Dedifferentiated amniotic fluid mesenchymal stem cell (primary cell): Measurements from ENCODE around the gene TRMT11.
"Not testable (repeated sequence)": the region's sequence is repeated elsewhere in the genome, so short reads cannot be mapped to it uniquely, and the experiment has no call there.

Experiments
- DNase-seq: peaks from one replicate; pipeline ENCODE4 v3.0.0-alpha.2; 2016; ENCODE audit errors: extremely low spot score

TRMT11 gene

DNA sequence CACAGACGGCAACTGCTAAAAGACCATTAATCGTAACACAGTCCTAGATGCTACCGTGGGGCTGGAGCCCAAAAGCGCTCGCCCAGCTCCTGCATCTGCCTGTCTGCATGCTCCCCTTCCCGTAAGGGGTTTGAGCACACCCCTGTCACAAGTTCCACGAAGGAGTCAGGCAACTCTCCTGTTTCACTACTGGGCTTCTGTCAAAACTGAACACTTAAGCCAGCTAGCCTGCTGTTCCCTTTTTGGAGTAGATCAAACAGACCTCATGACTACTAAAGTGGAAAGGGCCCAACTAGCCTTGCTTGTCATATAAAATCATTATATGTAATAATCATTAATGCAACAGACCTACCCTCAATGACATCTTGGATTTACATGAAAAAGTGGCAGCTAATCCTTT, 61.3 kb downstream of the TRMT11 start:
- no peak for DNase-seq

DNA sequence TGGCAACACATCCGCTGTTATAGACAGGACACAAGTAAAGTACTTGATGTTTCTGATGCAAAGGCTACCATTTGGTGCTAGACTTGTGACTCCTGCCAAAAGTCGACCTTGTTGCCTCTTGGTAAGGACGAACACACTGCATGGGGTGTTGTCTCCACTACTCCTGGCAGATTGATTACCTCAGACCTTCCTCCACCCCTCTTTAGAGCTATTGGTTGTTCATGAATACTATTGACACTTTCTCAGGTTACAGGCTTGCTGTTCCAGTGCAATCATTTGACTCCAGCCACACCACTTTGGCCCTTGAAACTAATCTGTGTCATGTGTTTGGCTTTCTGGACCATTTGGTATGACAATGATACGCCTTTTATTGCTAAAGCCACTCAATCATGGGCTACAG, 62.3 kb downstream of the TRMT11 start:
- no peak for DNase-seq

DNA sequence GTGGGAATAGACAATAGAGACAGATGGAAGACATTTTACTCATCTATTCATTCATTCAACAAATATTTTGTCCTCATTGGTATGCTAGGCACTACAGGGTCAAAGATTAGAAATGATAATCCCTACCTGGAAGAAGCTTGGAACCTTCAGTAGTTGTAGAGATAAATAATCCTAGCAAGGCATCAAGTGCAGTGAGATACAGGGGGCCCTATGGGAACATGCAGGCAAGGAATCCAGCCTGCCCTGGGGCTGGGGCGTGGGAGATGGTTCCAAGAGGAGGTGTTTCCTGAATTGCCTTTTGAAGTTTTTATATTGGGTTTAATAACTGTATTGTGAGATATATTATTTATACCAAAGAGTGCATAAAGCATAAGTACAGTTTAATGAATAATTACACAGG, 64.5 kb downstream of the TRMT11 start:
- no peak for DNase-seq

DNA sequence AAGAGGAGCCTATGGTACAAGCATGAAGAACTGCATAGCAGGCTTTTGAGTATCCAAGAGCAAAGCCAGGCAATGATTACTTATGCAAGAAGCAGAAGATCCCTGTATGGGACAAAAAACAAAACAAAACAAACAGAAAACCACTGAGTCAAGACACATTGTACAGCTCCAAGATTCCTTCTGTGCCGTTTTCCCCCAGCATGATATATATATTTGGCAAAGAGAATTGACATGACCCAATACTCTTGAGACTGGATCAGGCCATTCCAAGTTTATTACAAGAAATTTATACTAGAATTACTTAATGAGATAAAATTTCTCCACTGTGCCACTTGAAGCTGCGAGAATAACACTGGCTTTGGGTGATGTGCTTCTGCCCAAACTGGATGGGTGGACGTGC, 65.5 kb downstream of the TRMT11 start:
- DNase-seq, result no peak

DNA sequence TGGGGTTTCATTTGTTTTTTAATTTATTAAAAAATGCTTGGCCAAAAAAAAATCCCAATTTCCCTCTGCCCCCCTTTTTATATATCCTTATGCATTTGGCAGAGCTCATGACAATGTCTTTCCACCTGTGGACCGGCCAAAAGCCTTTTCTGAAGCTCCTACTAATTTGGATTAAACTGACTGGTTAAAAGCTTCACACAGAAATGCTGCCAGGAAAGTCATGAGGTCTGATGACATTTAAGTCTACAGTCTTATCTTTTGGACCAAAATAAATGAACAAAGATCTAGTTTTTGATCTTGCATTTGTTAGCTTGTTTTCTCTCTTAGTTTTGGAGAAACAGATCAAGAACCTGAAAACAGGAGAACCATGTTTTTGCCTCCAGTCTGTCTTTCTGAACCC, 66.1 kb downstream of the TRMT11 start:
- no peak for DNase-seq

DNA sequence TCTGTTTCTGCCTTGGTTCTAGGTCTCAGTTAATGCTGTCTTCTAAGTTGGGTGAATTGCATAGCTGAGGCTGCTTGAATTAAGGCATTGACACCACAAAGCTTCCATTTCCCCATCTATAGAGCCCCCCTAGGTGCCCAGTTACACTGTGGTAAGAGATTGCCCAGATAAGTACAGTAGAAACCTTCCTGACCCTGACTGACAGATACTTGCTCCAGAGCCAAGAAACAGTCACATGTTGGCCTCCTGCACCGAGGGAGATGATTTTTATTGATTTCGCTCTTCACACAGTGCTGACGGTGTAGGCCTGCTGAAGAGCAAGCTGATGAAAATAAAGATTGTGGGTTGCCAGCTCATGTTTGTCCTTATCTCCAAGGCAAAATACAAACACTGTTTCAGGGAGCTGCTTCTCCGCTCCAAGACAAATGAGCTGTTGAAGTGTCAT, 67.9 kb downstream of the TRMT11 start:
- no peak for DNase-seq

DNA sequence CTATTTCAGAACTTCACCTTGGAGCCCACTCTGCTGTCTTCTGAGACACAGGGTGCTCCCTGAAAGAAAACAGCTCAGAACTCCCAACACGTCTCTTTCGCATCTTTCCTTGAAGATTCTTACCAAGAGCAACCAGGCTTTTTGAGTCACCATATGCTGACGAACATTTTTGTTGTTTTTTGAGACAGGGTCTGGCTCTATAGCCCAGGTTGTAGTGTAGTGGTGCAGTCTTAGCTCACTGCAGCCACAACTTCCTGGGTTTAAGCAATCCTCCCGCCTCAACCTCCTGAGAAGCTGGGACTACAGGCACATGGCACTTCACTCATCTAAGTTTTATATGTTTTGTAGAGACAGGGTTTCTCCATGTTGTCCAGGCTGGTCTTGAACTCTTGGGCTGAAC, 68.5 kb downstream of the TRMT11 start:
- DNase-seq, result no peak

DNA sequence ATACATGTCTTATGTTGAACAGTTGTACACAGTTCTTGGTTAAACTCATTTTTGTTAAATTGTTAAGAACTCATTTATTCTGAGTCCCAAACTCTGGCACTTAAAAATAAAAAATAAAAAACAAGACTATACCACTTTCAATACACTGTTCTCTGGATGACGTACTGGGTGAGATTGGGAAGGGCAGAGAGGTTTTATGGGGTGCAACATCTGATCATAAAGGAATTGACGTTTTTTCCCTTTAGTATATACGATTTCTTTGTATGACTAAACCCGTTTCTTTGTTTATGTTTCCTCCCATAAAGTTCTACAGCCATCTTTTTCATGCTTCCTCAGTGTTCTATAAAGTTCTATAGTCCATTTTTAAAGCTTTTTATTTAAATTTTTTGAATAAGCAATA, 69.1 kb downstream of the TRMT11 start:
- no peak for DNase-seq

DNA sequence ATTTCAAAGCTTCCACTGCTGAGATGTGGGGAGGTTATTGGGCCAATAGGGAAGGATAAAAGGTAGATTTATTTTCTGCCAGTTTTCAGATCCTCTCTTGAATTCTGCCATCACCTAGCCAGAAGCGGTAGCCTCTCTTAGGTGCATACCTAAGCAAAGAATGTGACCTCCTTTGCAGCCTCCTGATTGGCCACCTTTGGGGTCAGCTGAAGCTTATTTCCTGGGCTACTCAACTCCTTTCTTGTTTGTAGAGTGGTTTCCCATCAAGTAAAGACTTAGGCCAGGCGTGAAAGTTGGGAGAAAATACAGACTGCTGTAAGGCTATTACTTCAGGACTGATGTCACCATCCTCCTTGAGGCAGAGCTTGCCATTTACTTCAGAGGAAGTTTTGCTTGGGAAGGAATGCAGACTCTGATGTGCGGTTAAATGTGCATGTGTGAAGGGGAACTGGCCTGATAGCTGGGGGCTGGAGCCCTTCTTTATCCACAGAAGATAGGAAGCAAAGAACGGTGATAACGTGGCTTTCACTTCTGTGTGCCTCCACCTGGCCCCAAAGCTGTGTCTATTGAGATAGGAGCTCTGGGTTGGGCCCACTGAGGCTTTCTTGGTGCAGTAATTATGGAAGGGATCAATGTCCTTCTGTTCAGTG, 70.1 kb downstream of the TRMT11 start:
- DNase-seq, result no peak

DNA sequence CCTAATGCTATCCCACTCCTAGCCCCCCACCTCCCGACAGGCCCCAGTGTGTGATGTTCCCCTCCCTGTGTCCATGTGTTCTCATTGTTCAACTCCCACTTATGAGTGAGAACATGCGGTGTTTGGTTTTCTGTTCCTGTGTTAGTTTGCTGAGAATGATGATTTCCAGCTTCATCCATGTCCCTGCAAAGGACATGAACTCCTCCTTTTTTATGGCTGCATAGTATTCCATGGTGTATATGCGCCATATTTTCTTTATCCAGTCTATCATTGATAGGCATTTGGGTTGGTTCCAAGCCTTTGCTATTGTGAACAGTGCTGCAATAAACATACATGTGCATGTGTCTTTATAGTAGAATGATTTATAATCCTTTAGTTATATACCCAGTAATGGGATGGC, 71.7 kb downstream of the TRMT11 start:
- DNase-seq, result not testable (repeated sequence)

DNA sequence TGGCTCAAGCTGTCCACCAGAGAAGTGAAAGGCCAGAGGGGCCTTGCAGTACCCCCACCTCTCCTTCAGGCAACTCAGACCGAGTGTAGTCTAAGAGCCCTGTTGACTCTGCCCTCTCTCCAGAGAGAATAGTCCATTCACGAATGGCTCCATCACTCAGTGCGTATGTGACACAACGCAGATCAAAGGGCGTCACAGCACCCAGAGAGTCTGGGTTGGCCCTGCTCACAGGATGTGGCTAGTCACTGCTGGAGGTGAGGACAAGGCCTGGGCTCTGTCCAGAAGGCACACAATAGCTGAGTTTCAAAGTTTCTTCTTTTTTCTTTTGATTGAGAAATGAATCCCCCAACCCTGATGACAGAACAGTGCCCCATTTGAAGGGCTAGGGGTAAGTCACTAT, 74.1 kb downstream of the TRMT11 start:
- no peak for DNase-seq

DNA sequence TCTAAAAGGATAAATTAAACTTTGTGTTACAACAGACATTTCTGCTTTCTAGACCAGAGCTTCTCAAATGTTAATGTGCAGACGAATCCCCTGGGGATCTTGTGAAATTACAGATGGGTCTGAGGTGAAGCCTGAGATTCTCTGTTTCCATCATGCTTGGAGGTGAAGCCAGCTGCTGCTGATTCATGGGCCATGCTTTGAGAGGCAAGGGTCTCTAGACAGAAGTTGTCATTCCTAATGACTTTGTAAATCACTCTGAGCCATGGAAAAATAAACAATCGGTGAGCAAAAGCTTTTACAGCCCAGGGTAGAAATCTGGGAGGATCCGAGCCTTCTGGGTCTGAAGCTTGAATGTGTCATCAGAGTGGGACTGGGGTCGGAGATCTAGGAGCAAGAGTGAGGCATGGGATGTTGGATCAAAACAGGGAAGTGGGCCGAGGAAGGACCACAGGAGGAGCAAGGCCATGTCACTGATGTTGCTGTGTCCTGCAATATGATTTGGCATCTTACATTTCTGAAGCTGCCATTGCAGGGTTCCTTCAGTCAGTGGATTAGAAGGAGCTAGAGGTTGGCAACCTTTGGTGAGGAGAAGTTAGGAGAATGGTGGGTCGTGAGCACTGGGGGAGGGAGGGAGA, 77.3 kb downstream of the TRMT11 start:
- DNase-seq, result no peak

DNA sequence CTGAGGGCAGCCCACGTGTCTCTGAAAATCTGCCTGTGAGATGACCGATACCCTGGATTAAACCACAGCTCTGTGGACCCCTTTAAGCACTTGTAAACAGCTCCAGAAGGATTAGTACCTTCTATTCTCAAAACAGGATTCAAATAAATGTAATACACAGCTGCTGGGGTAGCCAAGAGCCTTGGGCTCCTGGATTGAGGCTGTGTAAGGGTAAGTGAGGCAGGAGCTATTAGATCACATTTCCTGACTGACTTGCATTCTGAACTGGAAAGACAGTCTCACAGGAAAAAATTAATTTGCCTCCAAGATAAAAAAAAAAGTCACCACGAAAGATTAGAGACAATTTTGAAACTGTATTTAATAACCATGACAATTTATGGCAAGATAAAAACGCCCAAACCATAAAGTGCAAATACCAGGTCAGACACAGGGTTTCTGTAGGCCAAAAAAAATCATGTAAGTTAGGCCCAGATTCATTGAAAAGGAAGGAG, 78.0 kb downstream of the TRMT11 start:
- no peak for DNase-seq

DNA sequence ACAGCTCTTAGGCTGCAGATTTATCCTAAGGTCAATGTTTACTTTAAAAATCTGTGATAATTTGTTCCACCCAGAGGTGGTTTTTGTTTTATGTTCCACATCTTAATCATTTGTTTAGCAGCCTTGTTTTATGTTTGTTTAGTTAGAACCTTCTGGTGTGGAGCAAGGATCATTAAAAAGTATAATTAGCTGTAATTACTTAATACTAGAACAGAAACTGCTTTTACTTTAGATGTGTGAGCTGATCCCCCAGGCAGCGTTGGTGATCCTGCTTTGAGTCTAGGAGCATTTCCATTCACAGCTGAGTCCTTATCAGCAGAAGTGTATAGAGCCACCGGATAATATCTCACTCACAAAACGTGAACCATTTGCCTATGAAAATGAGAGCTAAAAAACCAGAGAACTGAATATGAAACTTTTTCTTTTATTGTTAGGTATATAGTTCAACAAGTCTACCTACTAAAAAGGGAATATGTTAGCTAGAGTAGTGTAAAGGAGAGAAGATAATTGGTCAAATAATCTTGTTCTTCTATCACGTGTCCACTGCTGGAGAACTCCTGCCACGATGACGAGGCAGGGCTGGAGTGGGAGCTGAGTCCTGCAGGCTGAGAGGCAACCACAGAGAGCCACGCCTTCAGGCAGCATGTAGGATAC, 78.5 kb downstream of the TRMT11 start:
- DNase-seq, result no peak

DNA sequence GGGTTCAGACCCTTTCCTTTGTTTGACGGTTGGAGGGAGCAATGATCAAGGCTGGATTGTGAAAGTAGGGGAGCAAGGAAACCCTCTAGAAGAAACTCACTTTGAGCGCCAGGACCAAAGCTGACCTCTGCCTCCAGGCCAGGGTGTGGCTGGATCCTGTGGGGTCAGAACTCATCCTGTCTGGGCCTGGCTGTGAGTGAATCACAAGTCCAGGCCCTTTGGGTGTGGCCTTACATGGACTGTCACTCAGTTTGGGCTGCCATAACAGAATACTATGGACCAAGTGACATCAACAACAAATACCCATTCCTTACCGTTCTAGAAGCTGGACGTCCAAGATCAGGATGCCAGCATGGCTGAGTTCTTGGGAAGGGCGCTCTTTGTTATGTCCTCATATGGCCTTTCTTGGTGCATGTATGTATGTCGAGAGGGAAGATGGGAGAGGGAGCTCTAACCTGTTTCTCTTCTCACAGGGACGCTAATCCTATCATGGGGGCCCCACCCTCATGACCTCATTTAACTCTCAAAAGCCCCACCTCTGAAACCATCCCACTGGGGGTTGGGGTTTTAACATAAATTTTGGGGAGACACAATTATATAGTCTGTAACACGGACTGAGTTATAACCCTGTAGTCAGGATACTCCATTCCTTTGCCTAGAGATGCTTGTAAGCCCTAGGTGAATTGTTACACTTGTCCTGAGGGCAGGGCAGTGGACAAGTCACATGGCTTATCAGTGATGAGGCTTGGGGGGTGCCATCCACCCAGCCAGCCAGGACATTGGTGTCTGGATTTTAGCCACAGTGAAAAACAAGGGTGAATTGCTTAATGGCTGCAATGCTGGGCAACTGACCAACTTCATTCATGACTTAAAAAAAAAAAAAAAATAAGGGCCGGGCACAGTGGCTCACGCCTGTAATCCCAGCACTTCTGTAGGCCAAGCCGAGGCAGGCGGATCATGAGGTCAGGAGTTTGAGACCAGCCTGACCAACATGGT, 80.0 kb downstream of the TRMT11 start:
- no peak for DNase-seq

DNA sequence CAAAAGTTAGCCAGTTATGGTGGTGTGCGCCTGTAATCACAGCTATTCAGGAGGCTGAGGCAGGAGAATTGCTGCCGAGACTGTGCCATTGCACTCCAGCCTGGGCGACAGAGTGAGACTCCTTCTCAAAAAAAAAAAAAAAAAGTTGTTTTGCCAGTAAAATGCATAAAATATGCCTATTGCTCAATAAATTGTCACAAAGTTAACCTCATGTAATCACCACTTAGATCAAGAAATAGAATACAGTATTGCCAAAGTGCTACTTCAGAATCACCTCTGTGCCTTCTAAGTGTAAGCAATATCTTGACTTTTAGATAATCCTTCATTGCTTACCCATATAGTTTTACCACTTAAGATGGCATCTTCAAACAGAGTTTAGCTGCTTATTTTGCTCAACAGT, 80.7 kb downstream of the TRMT11 start:
- DNase-seq, result no peak

DNA sequence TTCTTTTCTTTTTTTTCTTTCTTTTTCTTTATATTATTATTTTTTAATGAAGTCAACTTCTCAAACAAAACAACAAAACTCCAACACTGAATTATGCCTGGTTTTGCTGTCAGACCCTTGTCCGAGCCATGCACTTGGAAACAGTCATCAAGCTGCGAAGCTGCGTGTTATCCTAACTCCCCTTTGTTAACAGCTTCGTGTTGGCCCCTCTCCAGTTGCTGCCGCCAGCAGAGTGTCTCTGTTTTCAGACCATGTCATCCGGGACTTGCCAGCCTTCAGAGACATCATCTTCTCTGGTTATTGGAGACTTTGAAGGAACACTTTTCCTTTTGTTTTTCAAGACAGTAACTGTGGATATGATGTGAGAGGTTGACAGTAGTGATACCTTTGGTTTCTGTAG, 83.1 kb downstream of the TRMT11 start:
- DNase-seq, result no peak

DNA sequence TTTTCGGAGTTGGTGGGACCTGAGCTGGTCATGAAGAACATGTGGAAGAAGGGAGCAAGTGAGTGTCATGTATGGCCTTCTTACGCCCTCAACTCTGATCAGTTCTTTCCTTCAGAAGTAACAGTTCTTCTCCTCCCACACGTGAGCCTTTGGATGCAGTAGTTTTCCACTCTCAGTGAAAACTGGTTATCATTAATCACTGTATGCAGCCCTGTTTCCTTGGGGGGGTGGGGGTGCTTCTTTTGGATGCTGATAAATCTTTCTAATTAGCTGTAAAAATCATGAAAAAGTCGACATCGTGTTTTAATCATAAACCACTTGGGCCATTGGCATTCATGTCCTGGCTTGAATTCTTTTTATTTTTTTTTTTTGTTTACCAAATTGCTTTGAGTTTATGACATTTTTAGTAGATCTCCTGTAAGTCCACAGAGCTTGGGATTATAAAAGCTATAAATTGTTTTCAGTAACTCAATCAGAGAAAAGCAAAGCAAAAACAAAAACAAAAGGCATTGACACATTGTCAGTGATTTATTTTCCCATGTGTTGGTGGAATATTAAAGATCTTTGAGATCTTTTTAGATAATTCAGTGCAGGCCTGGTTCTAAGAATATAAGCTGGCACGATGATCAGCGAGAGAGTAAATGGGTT, 84.8 kb downstream of the TRMT11 start:
- DNase-seq, result no peak

DNA sequence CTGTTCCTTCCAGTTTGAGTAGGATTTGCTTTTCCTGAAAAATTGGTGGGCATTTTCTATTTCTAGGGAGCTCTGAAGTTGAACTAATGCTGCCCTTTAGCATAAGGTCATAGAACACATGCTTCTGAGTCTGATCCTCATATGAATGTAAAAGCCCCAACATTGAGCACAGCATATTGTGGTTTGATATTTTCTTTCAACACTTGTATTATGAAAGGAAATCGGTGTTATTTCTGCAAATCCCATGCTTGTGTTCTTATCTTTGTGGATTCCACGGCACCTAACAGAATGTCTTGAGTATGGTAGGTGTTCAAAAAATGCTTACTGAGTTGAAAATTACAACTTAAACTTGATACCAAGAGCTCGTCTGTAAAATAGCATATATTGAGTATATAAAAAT, 85.8 kb downstream of the TRMT11 start:
- no peak for DNase-seq

DNA sequence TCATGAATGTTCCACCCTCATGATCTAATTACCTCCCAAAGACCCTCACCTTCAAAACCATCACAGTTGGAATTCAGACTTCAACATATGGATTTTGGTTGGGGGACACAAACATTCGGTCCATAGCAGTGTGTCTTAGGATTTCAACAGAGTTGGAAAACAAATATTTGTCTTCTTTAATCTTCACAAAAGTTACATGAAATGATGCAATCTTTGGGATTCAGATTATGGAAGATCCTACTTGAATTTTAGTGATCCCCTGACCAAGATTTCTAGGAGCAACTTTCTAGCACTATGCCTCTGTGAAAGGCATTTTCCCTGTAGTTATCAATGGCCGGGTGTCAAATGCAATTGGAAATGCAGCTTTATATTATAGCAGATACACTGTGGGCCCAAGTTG, 86.5 kb downstream of the TRMT11 start:
- no peak for DNase-seq

DNA sequence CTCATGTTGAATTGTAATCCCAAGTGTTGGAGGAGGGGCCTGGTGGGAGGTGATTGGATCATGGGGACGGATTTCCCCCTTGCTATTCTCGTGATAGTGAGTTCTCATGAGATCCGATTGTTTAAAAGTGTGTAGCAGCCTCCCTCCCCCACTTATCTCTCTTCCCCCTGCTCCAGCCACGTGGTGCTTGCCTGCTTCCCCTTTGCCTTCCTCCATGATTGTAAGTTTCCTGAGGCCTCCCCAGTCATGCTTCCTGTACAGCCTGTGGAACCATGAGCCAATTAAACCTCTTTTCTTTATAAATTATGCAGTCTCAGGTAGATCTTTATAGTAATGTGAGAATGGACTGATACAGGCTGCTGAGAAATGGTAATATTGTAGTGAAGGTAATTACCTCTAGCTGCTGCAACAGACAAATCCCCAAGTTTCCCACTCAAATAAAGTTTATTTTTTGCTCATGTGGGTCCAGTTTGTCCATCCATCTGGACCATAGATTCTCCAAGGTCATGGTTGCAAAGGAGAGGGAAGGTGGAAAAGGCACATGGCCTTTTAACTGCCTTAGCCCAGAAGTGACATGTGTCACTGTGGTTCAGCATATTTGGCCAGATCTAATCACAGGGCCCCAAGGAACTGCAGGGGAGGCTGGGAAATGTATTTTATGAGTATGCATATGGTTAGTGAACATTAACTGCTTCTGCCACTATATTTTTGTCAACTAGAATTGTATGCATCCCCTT, 89.2 kb downstream of the TRMT11 start:
- no peak for DNase-seq
